ENCODE results near the gene ARMH2. TPM values are rescaled to one million over a fixed set of nuclear protein-coding genes. Genes with fewer than 3 reads are reported as not detected.

Gene ARMH2
- not detected in 5 replicates for total RNA-seq (2022; extraction: Qiagen RNA extraction)

GRCh38 chr6:24798740-24799540 lies at the start of gene ARMH2:
Gene ARMH2, minus strand, starts transcription at chr6:24798917. Its CDS starts 60 bp downstream, at chr6:24798857.

GRCh38 chr6:24774696-24775519 lies 23.8 kb downstream of the ARMH2 start, which contains the start of gene GMNN:
Gene GMNN, plus strand, starts transcription at chr6:24774937. Its CDS starts 2,310 bp downstream, at chr6:24777247.

Other genes starting within 250 kb of the ARMH2 start
- 1.6 to 2.0 TPM (median 1.9 TPM) in 5 replicates for gene KIAA0319, start 152.7 kb downstream of the ARMH2 start, total RNA-seq (2022; extraction: Qiagen RNA extraction)
- 26.1 to 33.2 TPM (median 29.8 TPM) in 5 replicates for gene TDP2, start 132.0 kb downstream of the ARMH2 start, total RNA-seq (2022; extraction: Qiagen RNA extraction)
- gene ACOT13, start 131.8 kb downstream of the ARMH2 start, total RNA-seq (2022; extraction: Qiagen RNA extraction): 19.3 to 32.2 TPM (median 26.1 TPM) in 5 replicates
- gene C6orf62, start 79.8 kb downstream of the ARMH2 start, total RNA-seq (2022; extraction: Qiagen RNA extraction): 51.4 to 60.7 TPM (median 58.5 TPM) in 5 replicates
- 56.2 to 72.1 TPM (median 61.6 TPM) in 5 replicates for gene GMNN, start 24.0 kb downstream of the ARMH2 start, total RNA-seq (2022; extraction: Qiagen RNA extraction)
- 0.47 to 0.80 TPM (median 0.64 TPM) in 5 replicates for gene RIPOR2, start 137.0 kb upstream of the ARMH2 start, total RNA-seq (2022; extraction: Qiagen RNA extraction)

Measured in A549 treated with dexamethasone at 1 μM for 4 hours (cell line).